NK-92 treated with Interleukin-12 subunit alpha and Interleukin-12 subunit beta, amount 100 ng/mL, for 24 hours (cell line): Measurements from ENCODE around the gene C19orf53.
"Not testable (repeated sequence)": the region's sequence is repeated elsewhere in the genome, so short reads cannot be mapped to it uniquely, and the experiment has no call there.

ENCODE experiments used
- DNase-seq: peaks from one replicate; lab custom pipeline; 2025; lab: John Stamatoyannopoulos, UW

C19orf53 gene

GRCh38 chr19:13764101-13764807 is 10.0 kb upstream of the C19orf53 start, which contains the start of gene MRI1:
TSS of gene MRI1 (plus strand) at chr19:13764522. CDS start at chr19:13764589, 67 bp downstream.
- peak; percentile 59 for DNase-seq

- no peak for DNase-seq
Observed at GRCh38 chr19:13764821-13765394, 9.3 kb upstream of the C19orf53 start.

DNA sequence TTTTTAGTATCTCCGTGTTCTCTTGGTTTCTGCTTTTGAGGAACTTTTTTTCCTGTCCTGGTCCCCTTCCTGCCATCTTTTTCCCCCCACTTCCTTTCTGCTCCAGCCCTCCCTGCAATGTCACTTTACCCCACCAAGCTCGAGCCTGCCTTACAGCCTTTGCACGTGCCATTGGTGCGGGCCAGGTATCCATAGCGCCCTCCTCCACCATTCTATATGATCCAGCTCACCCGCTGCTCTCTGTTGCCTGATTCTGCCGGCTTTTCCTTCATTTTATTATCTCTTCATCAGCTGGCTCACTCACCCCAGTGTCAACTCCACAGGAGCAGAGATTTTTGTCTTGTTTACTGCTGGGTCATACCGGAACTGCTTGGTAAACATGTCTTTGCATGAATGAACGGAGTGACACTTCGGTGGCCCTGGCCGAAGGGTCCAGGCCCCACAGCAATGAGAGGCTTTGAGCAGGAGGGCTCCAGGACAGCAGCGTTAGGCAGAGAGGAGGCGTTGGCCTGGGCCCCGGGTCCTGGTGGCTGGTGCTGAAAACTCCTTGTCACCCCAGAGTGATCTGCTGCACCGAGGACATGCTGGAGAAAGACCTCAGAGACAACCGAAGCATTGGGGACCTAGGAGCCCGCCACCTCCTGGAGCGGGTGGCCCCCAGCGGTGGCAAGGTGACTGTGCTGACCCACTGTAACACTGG is 8.7 kb upstream of the C19orf53 start:
- DNase-seq = no peak

DNA sequence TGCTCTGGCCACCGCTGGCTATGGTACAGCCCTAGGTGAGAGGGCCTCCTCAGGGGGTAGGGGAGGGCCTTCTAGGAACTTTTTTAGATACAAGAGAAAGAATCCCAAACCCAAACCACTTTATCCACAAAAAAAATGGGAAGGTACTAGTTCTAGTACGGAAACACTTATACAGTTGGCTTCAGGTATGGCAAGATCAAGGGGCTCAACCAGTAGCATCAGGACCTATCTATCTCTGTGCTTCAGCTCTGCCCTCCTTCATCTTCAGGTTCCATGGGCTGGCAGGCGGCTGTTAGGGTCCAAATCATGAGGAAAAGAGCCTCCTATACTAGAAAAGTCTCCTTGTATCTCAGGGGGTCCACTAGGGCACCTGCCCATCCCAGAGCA is 8.2 kb upstream of the C19orf53 start:
- no peak for DNase-seq

- no peak for DNase-seq
Observed at GRCh38 chr19:13768510-13768909, 5.7 kb upstream of the C19orf53 start.

DNA sequence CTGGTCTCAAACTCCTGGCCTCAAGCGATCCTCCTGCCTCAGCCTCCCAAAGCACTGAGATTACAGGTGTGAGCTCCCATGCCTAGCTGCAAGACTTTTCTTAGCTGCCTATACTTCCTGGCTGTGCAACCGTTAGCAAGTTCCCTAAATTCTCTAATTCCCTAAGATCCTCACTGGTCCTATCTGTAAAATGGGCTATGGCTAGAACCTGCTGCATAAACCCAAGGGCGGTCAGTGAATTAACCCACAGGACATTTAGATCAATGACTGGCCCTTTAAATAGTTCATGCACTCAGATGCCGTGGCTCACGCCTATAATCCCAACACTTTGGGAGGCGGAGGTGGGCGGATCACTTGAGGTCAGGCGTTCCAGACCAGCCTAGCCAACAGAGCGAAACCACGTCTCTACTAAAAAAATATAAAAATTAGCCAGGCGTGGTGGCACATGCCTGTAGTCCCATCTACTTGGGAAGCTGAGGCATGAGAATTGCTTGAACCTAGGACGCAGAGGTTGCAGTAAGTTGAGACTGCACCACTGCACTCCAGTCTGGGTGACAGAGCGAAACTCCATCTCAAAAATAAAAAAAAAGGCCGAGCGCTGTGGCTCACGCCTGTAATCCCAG is 4.1 kb upstream of the C19orf53 start:
- DNase-seq = no peak

GRCh38 chr19:13778398-13778797 is 4.1 kb downstream of the C19orf53 start:
- no peak for DNase-seq

GRCh38 chr19:13778847-13779246 is 4.6 kb downstream of the C19orf53 start:
- DNase-seq = no peak

GRCh38 chr19:13779794-13780193 is 5.5 kb downstream of the C19orf53 start:
- DNase-seq = not testable (repeated sequence)

DNA sequence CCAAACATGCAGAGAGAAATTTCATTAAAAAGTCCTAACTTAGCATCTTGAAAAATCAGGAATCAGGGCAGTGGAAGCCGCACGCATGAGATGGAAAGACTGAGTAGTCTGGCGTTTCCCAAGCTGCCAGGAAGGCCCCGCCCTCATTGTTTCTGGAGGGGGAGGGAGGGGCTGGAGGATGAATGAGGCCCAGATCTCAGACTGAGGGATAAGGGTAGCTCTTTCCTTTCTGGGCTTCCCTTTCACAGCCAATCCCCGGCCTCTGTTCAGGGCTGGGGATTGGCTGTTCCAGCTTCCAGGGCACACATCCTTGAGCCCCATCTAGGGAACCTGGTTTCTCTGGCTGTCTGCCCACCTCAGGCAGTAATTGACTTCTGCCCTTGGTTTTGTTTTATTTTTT is 7.3 kb downstream of the C19orf53 start:
- no peak for DNase-seq

- no peak for DNase-seq
Observed at GRCh38 chr19:13782537-13782936, 8.3 kb downstream of the C19orf53 start.

DNA sequence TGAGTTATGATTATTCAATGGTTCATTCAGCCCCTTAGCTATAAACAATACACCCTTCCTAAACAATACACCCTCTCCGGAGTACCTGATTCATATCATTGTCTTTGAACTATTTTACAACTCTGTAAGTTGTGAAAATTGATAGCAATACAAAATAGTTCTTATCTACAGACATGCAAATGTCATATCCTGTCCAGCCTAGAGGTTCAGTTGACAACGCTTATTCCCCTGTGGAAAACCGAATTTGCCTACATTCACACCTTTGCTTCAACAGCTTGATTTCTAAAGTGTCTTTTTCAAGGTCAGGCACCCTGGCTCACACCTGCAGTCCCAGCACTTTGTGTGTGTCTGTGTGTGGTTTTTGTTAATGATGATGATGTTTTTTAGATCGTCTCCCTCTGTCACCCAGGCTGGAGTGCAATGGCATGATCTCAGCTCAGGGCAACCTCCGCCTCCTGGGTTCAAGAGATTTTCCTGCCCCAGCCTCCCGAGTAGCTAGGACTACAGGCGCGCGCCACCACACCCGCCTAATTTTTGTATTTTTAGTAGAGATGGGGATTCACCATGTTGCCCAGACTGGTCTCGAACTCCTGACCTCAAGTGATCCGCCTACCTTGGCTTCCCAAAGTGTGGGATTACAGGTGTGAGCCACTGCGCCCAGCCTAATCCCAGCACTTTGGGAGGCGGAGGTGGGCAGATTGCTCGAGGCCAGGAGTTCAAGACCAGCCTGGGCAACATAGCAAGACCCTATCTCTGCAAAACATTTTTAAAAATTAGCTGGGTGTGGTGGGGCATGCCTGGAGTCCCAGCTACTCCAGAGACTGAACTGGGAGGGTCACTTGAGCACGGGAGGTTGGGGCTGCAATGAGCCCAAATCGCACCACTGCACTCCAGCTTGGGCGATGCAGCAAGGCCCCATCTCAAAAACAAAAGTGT is 9.6 kb downstream of the C19orf53 start:
- no peak for DNase-seq

DNA sequence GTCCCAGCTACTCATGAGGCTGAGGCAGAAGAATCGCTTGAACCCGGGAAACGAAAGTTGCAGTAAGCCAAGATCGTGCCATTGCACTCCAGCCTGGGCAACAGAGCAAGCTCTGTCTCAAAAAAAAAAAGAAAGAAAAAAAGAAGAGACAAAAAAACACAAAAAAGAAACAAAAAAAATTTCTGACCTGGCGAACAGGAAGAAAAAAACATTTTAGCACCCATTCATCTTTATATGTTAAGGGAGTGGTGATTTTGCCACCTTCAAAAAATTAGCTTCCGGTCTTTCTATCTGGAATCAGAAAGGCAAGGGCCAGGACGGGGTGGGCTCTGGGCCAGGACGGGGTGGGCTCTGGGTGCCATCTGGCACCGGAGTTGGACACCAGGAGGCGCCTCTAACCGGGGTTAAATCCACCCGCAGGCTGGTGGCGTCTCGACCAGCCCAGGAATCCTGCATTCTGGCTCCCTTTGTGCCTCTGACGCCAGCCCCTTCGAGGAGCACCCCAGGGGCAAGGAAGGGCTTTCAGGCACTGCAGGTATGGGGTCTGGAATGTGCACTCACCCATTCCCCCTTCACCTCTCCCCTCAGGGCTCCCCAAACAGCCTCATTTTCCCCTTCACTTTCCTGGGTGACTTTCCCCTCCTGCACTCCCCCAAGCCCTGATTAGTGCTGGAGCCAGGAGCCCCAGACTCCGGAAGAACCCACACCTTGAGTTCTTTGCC is 10.6 kb downstream of the C19orf53 start:
- peak; percentile 60 for DNase-seq

- peak; percentile 68 for DNase-seq
Observed at GRCh38 chr19:13788991-13789390, 14.7 kb downstream of the C19orf53 start.

GRCh38 chr19:13790354-13790753 is 16.1 kb downstream of the C19orf53 start:
- DNase-seq = peak; percentile 79

DNA sequence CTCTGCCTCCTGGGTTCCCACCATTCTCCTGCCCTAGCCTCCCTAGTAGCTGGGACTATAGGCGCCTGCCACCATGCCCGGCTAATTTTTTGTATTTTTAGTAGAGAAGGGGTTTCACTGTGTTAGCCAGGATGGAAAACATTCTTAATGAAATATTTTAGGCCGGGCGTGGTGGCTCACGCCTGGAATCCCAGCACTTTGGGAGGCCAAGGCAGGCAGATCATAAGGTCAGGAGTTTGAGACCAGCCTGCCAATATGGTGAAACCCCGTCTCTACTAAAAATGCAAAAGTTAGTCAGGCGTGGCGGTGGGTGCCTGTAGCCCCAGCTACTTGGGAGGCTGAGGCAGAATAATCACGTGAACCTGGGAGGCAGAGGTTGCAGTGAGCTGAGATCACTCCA is 19.1 kb downstream of the C19orf53 start:
- not testable (repeated sequence) for DNase-seq

DNA sequence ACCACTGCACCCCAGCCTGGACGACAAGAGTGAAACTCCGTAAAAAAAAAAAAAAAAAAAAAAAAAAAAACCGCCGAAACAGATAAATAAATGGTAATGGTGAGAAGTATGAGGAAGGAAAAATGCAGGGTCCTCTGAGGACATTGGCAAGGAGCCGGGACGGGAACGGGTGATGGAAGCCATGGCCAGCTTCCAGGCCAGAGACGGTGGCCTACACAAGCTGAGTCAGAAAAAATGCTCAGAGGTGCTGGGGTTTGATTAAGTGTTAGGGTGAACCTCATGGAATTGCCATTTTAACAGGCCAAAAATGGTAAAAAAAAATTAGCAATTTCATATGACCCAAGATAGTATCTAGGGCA is 20.1 kb downstream of the C19orf53 start:
- DNase-seq = no peak

DNA sequence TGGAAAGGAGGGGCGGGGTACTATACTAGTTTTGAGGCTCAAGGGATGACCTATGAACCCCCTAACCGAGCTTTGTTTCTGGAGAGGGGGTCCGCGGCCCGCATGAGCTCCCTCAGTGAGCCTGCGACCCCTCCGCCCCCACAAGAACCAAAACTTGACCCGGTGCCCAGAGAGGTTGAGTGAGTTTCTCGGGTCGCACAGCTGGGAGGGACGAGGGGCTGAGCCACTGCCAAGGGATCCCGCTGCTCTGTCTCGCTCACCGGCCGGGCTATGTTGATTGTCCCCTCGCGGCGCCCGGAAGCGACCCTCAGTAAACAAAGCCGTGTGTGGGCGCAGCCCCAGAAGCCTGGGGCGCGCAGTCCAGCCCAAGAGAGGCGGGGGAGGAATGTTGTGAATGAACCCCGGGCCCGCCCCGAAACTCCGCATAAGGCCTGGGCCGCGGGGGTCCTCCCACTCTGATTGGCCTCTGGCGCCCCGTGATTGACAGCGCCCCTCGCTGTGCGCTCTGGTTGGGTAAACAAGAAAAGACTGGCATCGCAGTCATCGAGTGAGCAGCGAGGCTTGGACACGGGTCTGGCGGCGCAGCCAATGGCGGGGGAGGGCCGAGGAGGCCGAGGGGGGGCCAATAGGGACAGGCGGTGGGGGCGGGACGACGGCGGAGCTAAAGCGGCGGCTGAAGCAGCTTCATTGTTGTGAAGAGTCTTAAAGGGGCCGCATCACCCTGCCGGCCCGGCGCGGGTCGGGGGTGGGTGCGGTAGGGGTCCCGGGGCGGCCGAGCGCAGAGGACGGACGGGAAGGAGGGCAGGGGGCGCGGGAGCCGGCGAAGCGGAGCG is 20.7 kb downstream of the C19orf53 start, which contains the start of gene ZSWIM4:
Gene ZSWIM4, plus strand, starts transcription at position 687 of the 833 bp plus-strand sequence. CDS start 206 bp downstream, outside the sequence.
- peak; percentile 98 for DNase-seq

GRCh38 chr19:13795595-13796300 is 21.5 kb downstream of the C19orf53 start:
- peak; percentile 54 for DNase-seq
